GM23338 (cell line): ENCODE data around the gene ADORA2A. TPM values are rescaled to one million over a fixed set of nuclear protein-coding genes. Genes with fewer than 3 reads are reported as not detected.

Experiments used
- ATAC-seq: fragments of 200-7000 bp; cut with Tn5 transposase; 3 replicates; pipeline ENCODE4 v1.9.1; 2020
- DNase-seq: peaks from one replicate; pipeline ENCODE4 v3.0.0-alpha.2; 2015; ENCODE audit warnings: low spot score
- H2AFZ ChIP-seq: fragments of 200-600 bp; sonication (generic); 2 replicates; pipeline ENCODE4 v1.8.0; 2016; ENCODE audit warnings: antibody characterized with exemption, mild to moderate bottlenecking, moderate library complexity
- H3F3A ChIP-seq: fragments of 200-600 bp; sonication (generic); replicated peaks from 2 replicates; pipeline ENCODE4 v1.8.0; 2017; ENCODE audit warnings: antibody characterized with exemption, mixed run types, low read depth
- H3K27ac ChIP-seq: fragments of 200-600 bp; sonication (generic); 2 replicates; pipeline ENCODE4 v1.6.1; 2016; ENCODE audit warnings: low read depth
- H3K27me3 ChIP-seq: fragments of 200-600 bp; sonication (generic); 2 replicates; pipeline ENCODE4 v1.8.0; 2016; ENCODE audit warnings: mild to moderate bottlenecking, mixed run types, moderate library complexity; ENCODE audit not compliant: insufficient read depth
- H3K36me3 ChIP-seq: fragments of 200-600 bp; sonication (generic); 2 replicates; pipeline ENCODE4 v1.8.0; 2016; ENCODE audit warnings: mild to moderate bottlenecking; ENCODE audit not compliant: insufficient read depth
- H3K4me1 ChIP-seq: fragments of 200-600 bp; sonication (generic); 2 replicates; pipeline ENCODE4 v1.8.0; 2016; ENCODE audit warnings: mild to moderate bottlenecking, moderate library complexity; ENCODE audit not compliant: insufficient read depth
- H3K4me2 ChIP-seq: fragments of 200-600 bp; sonication (generic); 2 replicates; pipeline ENCODE4 v1.7.1; 2017; ENCODE audit warnings: mixed run types
- H3K4me3 ChIP-seq: fragments of 200-600 bp; sonication (generic); 2 replicates; pipeline ENCODE4 v1.6.1; 2016; ENCODE audit warnings: mixed run types
- H3K79me2 ChIP-seq: fragments of 200-600 bp; sonication (generic); replicated peaks from 2 replicates; pipeline ENCODE4 v1.8.0; 2017; ENCODE audit warnings: mild to moderate bottlenecking; ENCODE audit not compliant: insufficient read depth
- H3K9me2 ChIP-seq: fragments of 200-600 bp; sonication (generic); 2 replicates; pipeline ENCODE4 v1.8.0; 2017; ENCODE audit not compliant: insufficient read depth
- H4K20me1 ChIP-seq: fragments of 200-600 bp; sonication (generic); replicated peaks from 2 replicates; pipeline ENCODE4 v1.8.0; 2017; ENCODE audit warnings: mild to moderate bottlenecking; ENCODE audit not compliant: insufficient read depth
- H3K27ac Mint-ChIP-seq: 2 replicates; pipeline ENCODE4 v1.8.0; 2020; ENCODE audit warnings: inconsistent platforms, mild to moderate bottlenecking, moderate library complexity, mixed read lengths
- H3K27me3 Mint-ChIP-seq: 3 replicates; pipeline ENCODE4 v1.8.0; 2022; ENCODE audit warnings: low read depth, mild to moderate bottlenecking, moderate library complexity, mixed read lengths, inconsistent platforms; ENCODE audit not compliant: insufficient read depth, poor library complexity
- H3K36me3 Mint-ChIP-seq: 3 replicates; pipeline ENCODE4 v1.8.0; 2021; ENCODE audit warnings: low read depth, mild to moderate bottlenecking, inconsistent platforms, moderate library complexity, mixed read lengths
- H3K4me1 Mint-ChIP-seq: 3 replicates; pipeline ENCODE4 v1.8.0; 2020; ENCODE audit warnings: mild to moderate bottlenecking, inconsistent platforms, mixed read lengths
- H3K4me3 Mint-ChIP-seq: 3 replicates; pipeline ENCODE4 v1.8.0; 2021; ENCODE audit warnings: moderate library complexity, mild to moderate bottlenecking, inconsistent platforms, mixed read lengths
- H3K9me3 Mint-ChIP-seq: 3 replicates; pipeline ENCODE4 v1.8.0; 2020; ENCODE audit warnings: moderate library complexity, mild to moderate bottlenecking, inconsistent platforms, mixed read lengths
- CREB1 ChIP-seq: fragments of 250-450 bp; sonication (Bioruptor Pico); IDR thresholded peaks from 2 replicates; pipeline ENCODE4 v1.5.0; 2020; ENCODE audit warnings: low read depth, mild to moderate bottlenecking, moderate library complexity
- CTCF ChIP-seq, 2 experiments: fragments of 200-600 bp in 1 of 2; sonication (generic) in 1 of 2; conservative IDR thresholded peaks; 2 replicates each; pipeline versions ENCODE4 v1.5.1 to v1.6.1; 2016 to 2017; ENCODE audit warnings: antibody characterized with exemption in 2 of 2, low read depth in 2 of 2, mild to moderate bottlenecking in 2 of 2, moderate library complexity in 1 of 2
- ETS1 ChIP-seq: IDR thresholded peaks from 2 replicates; pipeline ENCODE4 v1.6.1; 2016; ENCODE audit warnings: antibody characterized with exemption
- EZH2 ChIP-seq: fragments of 200-600 bp; sonication (generic); IDR thresholded peaks from one replicate; pipeline ENCODE4 v1.8.0; 2017; ENCODE audit warnings: antibody characterized with exemption, mild to moderate bottlenecking, low read depth; ENCODE audit not compliant: unreplicated experiment
- EZH2phosphoT487 ChIP-seq: fragments of 200-600 bp; sonication (generic); IDR thresholded peaks from one replicate; pipeline ENCODE4 v1.8.1; 2018; ENCODE audit warnings: antibody characterized with exemption; ENCODE audit not compliant: unreplicated experiment
- JUNB ChIP-seq: IDR thresholded peaks from one replicate; pipeline ENCODE4 v1.6.1; 2016; ENCODE audit warnings: antibody characterized with exemption; ENCODE audit not compliant: unreplicated experiment
- NANOG ChIP-seq: IDR thresholded peaks from 2 replicates; pipeline ENCODE4 v1.6.1; 2016; ENCODE audit warnings: antibody characterized with exemption, borderline replicate concordance
- POLR2AphosphoS5 ChIP-seq: IDR thresholded peaks from 2 replicates; pipeline ENCODE4 v1.6.1; 2016; ENCODE audit warnings: antibody characterized with exemption, low read depth
- REST ChIP-seq: IDR thresholded peaks from one replicate; pipeline ENCODE4 v1.6.1; 2018; ENCODE audit warnings: antibody characterized with exemption; ENCODE audit not compliant: unreplicated experiment
- STAT1 ChIP-seq: IDR thresholded peaks from one replicate; pipeline ENCODE4 v1.6.1; 2016; ENCODE audit warnings: antibody characterized with exemption; ENCODE audit not compliant: unreplicated experiment
- ZNF114 ChIP-seq: fragments of 250-450 bp; sonication (Bioruptor Pico); IDR thresholded peaks from 2 replicates; pipeline ENCODE4 v1.5.0; 2020; ENCODE audit warnings: mild to moderate bottlenecking, moderate library complexity
- ZNF331 ChIP-seq: fragments of 250-450 bp; sonication (Bioruptor Pico); IDR thresholded peaks from 2 replicates; pipeline ENCODE4 v1.5.0; 2020; ENCODE audit warnings: low read depth, mild to moderate bottlenecking, moderate library complexity
- ZNF462 ChIP-seq: fragments of 250-450 bp; sonication (Bioruptor Pico); IDR thresholded peaks from 2 replicates; pipeline ENCODE4 v1.5.0; 2020; ENCODE audit warnings: mild to moderate bottlenecking, moderate library complexity
- polyA plus RNA-seq: library from polyadenylated mRNA; unstranded; fragments of >200 nt; fragmentation: Nextera tagmentation; extraction: Ambion mirVana; gene quantifications from 2 replicates; pipeline ENCODE4 v1.2.1, GENCODE V29; 2016
- total RNA-seq: library from RNA; depleted of rRNA; stranded (reverse); fragments of >200 nt; shearing (Covaris generic); gene quantifications from 2 replicates; pipeline ENCODE4 v1.2.3, GENCODE V29; 2014

ADORA2A gene
- total and polyA plus RNA-seq, 2 experiments from 2014 or later = 4.1 to 13.5 TPM

GRCh38 chr22:24392218-24392931 lies 35.0 kb upstream of the ADORA2A start:
- H3K36me3 ChIP-seq = no peaks in the 10 kb centered on the region
- no peaks in the 10 kb centered on the region for H3K27me3 Mint-ChIP-seq
- no peaks in the 10 kb centered on the region for H3K9me2 ChIP-seq
- H3K4me1 Mint-ChIP-seq = no peaks in the 10 kb centered on the region
- no peaks in the 10 kb centered on the region for H3K9me3 Mint-ChIP-seq
- no peak overlapping the region for H3K4me2 ChIP-seq
- no peaks in the 10 kb centered on the region for H3K27me3 ChIP-seq
- no peak overlapping the region for H2AFZ ChIP-seq
- no peak overlapping the region for H3K27ac Mint-ChIP-seq
- H3K4me3 ChIP-seq = no peak overlapping the region
- H3K36me3 Mint-ChIP-seq = peaks cover 13% of the 10 kb centered on the region; the same call in 2 of the 3 replicates
- H3K4me1 ChIP-seq = no peaks in the 10 kb centered on the region; the same call in 1 of the 2 replicates
- no peaks in the 10 kb centered on the region for H3K79me2 ChIP-seq
- H3K27ac ChIP-seq = no peak overlapping the region
- no peak for DNase-seq
- TF ChIP-seq REST = no peak
- no peak for TF ChIP-seq ETS1
- no peak for TF ChIP-seq ZNF114 (CRISPR knock-in tag)
- TF ChIP-seq ZNF462 (CRISPR knock-in tag) = no peak
- no peak for TF ChIP-seq EZH2phosphoT487
- TF ChIP-seq POLR2AphosphoS5 = no peak
- no peak for TF ChIP-seq CTCF (conservative IDR thresholded peaks at IDR 0.05; ENCODE audit: low read depth in 2 of 2)
- TF ChIP-seq CREB1 (CRISPR knock-in tag) = no peak
- TF ChIP-seq ZNF331 = no peak
- TF ChIP-seq EZH2 = no peak
- no peak for TF ChIP-seq NANOG
- no peak for TF ChIP-seq STAT1
- no peak for TF ChIP-seq JUNB
- ATAC-seq = no peak
- peaks cover 3% of the 10 kb centered on the region for H4K20me1 ChIP-seq
- H3K4me3 Mint-ChIP-seq = no peak overlapping the region
- no peaks in the 10 kb centered on the region for H3F3A ChIP-seq
